ENCODE results near the gene EXOC6B. TPM values are rescaled to one million over a fixed set of nuclear protein-coding genes. Genes with fewer than 3 reads are reported as not detected.

The EXOC6B gene
- total and polyA plus RNA-seq, 11 donors, result 18.4 to 192 (median 143) TPM

- 57 to 70% (median 59%) methylated on average over 5 of the region's 5 CpGs for WGBS, 4 donors
- no peak overlapping the region for H3K27ac ChIP-seq
Observed at GRCh38 chr2:72548081-72548764, 277.6 kb downstream of the EXOC6B start.

GRCh38 chr2:72545790-72546189 is 280.0 kb downstream of the EXOC6B start:
- no peak for TF ChIP-seq POLR2A (IDR thresholded peaks at IDR 0.05)
- TF ChIP-seq CTCF (IDR thresholded peaks at IDR 0.05), result no peak
- no peak for DNase-seq
- ATAC-seq, result no peak
- Histone ChIP-seq H3K27ac (no peak overlapping the region), H3K4me1 (peaks cover 0 to 8% (median 1%) of the 10 kb centered on the region in 12 donors), H3K9me3 (no peaks in the 10 kb centered on the region), H3K36me3 (no peaks in the 10 kb centered on the region), H3K4me3 (no peak overlapping the region), H3K27me3 (no peaks in the 10 kb centered on the region)
- 98 to 100% (median 99%) methylated on average over 1 of the region's 1 CpG for WGBS, 4 donors
- intact Hi-C loops (cut with DNase I), result no loop called here

More at GRCh38 chr2:72548081-72548764, 277.6 kb downstream of the EXOC6B start:
- Histone ChIP-seq H3K4me1 (peaks cover 0 to 8% (median 1%) of the 10 kb centered on the region in 12 donors), H3K27me3 (no peaks in the 10 kb centered on the region), H3K36me3 (no peaks in the 10 kb centered on the region), H3K4me3 (no peak overlapping the region), H3K9me3 (no peaks in the 10 kb centered on the region)
- no peak for DNase-seq
- TF ChIP-seq CTCF (IDR thresholded peaks at IDR 0.05), result no peak
- no peak for TF ChIP-seq POLR2A (IDR thresholded peaks at IDR 0.05)
- ATAC-seq, result peak in 1 of 4 donors; percentile 47
- intact Hi-C loops (cut with DNase I), result no loop called here

- Histone ChIP-seq H3K27me3 (no peaks in the 10 kb centered on the region), H3K9me3 (no peaks in the 10 kb centered on the region), H3K36me3 (no peaks in the 10 kb centered on the region), H3K4me3 (no peak overlapping the region), H3K4me1 (peaks cover 0 to 8% (median 1%) of the 10 kb centered on the region in 12 donors), H3K27ac (no peak overlapping the region)
- intact Hi-C loops (cut with DNase I), result no loop called here
- ATAC-seq, result no peak
- no peak for TF ChIP-seq CTCF (IDR thresholded peaks at IDR 0.05)
- DNase-seq, result no peak
Observed at GRCh38 chr2:72544554-72544953, 281.3 kb downstream of the EXOC6B start.

- Histone ChIP-seq H3K4me3 (no peak overlapping the region), H3K4me1 (peaks cover 0 to 8% (median 1%) of the 10 kb centered on the region in 12 donors), H3K9me3 (no peaks in the 10 kb centered on the region), H3K36me3 (no peaks in the 10 kb centered on the region), H3K27me3 (no peaks in the 10 kb centered on the region), H3K27ac (no peak overlapping the region)
- TF ChIP-seq CTCF (IDR thresholded peaks at IDR 0.05), result no peak
- TF ChIP-seq POLR2A (IDR thresholded peaks at IDR 0.05), result no peak
- 62 to 68% (median 65%) methylated on average over 3 of the region's 3 CpGs for WGBS, 4 donors
- intact Hi-C loops (cut with DNase I), result no loop called here
- ATAC-seq (peak in 1 of 4 donors; percentile 11), DNase-seq (no peak)
Observed at GRCh38 chr2:72543497-72544216, 282.2 kb downstream of the EXOC6B start.

Measured in heart left ventricle (tissue), 16 donors.